ENCODE data around the gene NCF2. TPM values are rescaled to one million over a fixed set of nuclear protein-coding genes. Genes with fewer than 3 reads are reported as not detected.

The NCF2 gene
- 1.2 to 2.5 TPM (median 1.5 TPM) in 5 replicates for total RNA-seq (2022; extraction: Qiagen RNA extraction)

GRCh38 chr1:183590244-183591191 lies at the start of gene NCF2:
TSS of gene NCF2 (minus strand) at chr1:183590459. CDS start at chr1:183590329, 130 bp downstream.

DNA sequence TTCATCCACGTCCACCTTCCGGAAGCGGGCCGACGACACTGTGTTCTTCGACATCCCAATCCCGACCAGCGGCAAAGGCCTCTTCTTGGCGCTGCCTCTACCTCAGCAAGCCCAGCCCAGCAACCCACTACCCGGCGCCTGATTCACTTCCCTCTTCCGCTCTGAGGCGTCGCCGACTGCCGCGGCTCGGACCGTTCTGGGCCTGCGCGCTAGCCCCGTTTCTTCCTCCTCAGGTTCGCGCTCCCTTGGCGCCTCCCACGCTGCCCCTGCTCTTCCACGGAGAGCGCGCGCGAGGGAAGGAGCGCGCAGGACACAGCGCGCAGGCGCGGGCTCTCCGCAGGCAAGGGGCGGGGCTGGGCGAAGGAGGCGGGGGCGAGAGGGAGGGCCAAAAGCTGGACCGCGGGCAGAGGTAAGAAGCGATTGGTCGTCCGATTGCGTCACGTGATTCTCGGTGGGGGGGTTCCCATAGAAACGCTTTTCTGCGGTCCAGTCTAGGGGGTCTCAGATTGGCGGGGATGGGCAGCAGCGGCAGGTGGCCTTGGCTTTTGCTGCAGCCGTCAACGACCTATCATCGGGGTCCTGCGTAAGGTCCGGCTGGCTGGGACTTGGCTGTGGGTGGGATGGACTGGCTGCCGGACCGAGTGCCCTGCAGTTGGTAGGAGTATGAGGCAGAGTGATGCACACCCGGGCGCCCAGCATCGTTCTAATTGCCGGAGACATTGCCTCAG lies 45.5 kb upstream of the NCF2 start, which contains the start of gene ARPC5:
TSS of gene ARPC5 (minus strand) at position 178 of the 728 bp plus-strand sequence. CDS start at position 54, 124 bp downstream.

Other genes starting within 250 kb of the NCF2 start
- gene NMNAT2, start 172.1 kb downstream of the NCF2 start, total RNA-seq (2022; extraction: Qiagen RNA extraction): 0.47 to 0.85 TPM (median 0.70 TPM) in 5 replicates
- 29.4 to 37.7 TPM (median 32.0 TPM) in 5 replicates for gene SMG7, start 118.0 kb downstream of the NCF2 start, total RNA-seq (2022; extraction: Qiagen RNA extraction)
- gene ARPC5, start 45.3 kb upstream of the NCF2 start, total RNA-seq (2022; extraction: Qiagen RNA extraction): 148 to 204 TPM (median 164 TPM) in 5 replicates
- not detected in 5 replicates for gene APOBEC4, start 62.9 kb upstream of the NCF2 start, total RNA-seq (2022; extraction: Qiagen RNA extraction)
- 0.61 to 0.81 TPM (median 0.71 TPM) in 5 replicates for gene RGL1, start 214.7 kb upstream of the NCF2 start, total RNA-seq (2022; extraction: Qiagen RNA extraction)